Ovary (tissue), 3 donors: Measurements from ENCODE around the gene PDE4D.

ENCODE experiments used
- CTCF ChIP-seq, 3 donors: fragments of 450-650 bp in 2 of 3; fragments of 200-600 bp in 1 of 3; IDR thresholded peaks; one replicate each; pipeline versions ENCODE4 v1.5.1 to v1.8.0; 2016 to 2022; ENCODE audit warnings: antibody characterized with exemption in 3 of 3, mild to moderate bottlenecking in 1 of 3
- EP300 ChIP-seq: sonication (generic); formaldehyde crosslinking; IDR thresholded peaks from one replicate; pipeline ENCODE4 v1.6.1; 2017; ENCODE audit warnings: antibody characterized with exemption
- donor health status: DM: no; HTN: no; CAD: no.

GRCh38 chr5:59109383-59109782, 784.1 kb downstream of the PDE4D start:
- no peak for TF ChIP-seq CTCF (IDR thresholded peaks at IDR 0.05)
- no peak for TF ChIP-seq EP300
